Psoas muscle (tissue), 8 donors: ENCODE data around the gene PITHD1. TPM values are rescaled to one million over a fixed set of nuclear protein-coding genes. Genes with fewer than 3 reads are reported as not detected.

Experiments used
- ATAC-seq, 4 donors: fragments of 200-7000 bp; cut with Tn5 transposase; one replicate each; pipeline ENCODE4 v1.9.1; 2020; ENCODE audit warnings: moderate library complexity in 3 of 4, mild to moderate bottlenecking in 2 of 4
- DNase-seq, 2 donors: peaks; one replicate each; pipeline ENCODE4 v3.0.0-alpha.2; 2020
- H3K27ac ChIP-seq: fragments of 200-600 bp; one replicate; pipeline ENCODE4 v1.8.0; 2022
- H3K27me3 ChIP-seq, 3 donors: fragments of 200-600 bp in 1 of 3; one replicate each; pipeline versions ENCODE4 v1.6.1 to v1.8.0; 2013 to 2022; ENCODE audit warnings: low read length in 2 of 3, mild to moderate bottlenecking in 2 of 3, moderate library complexity in 1 of 3; ENCODE audit not compliant: insufficient read depth in 3 of 3
- H3K36me3 ChIP-seq, 2 donors: fragments of 200-600 bp in 1 of 2; one replicate each; pipeline versions ENCODE4 v1.6.1 to v1.8.0; 2013 to 2022; ENCODE audit warnings: low read depth in 1 of 2, mild to moderate bottlenecking in 1 of 2, moderate library complexity in 1 of 2; ENCODE audit not compliant: insufficient read depth in 1 of 2
- H3K4me1 ChIP-seq: fragments of 200-600 bp; one replicate; pipeline ENCODE4 v1.8.0; 2022
- H3K4me3 ChIP-seq: fragments of 200-600 bp; one replicate; pipeline ENCODE4 v1.8.0; 2022; ENCODE audit warnings: mild to moderate bottlenecking
- H3K9me3 ChIP-seq: fragments of 200-600 bp; one replicate; pipeline ENCODE4 v1.8.0; 2022
- WGBS, 3 donors: extraction: QIAGEN DNeasy Blood & Tissue Kit; methylation state at CpG; one replicate each; pipeline versions ENCODE4 v1.1.6 to v1.1.7; 2013; 5-methylcytosine and 5-hydroxymethylcytosine counted together
- intact Hi-C, 2 donors: fragments of 100-400 bp; cut with DNase I; formaldehyde crosslinking; loops; one replicate each; pipeline versions ENCODE4 v1.11.0 to v1.14.2; 2022
- polyA plus RNA-seq, 3 donors: library from polyadenylated mRNA; stranded (reverse); fragments of 200-250 nt; gene quantifications; one replicate each; pipeline ENCODE4 v1.2.3, GENCODE V29; 2013
- total RNA-seq, 4 donors: library from RNA; stranded (reverse); fragmentation: NEBNext Ultra II Directional in 2 of 4; extraction: Animal tissue kit (Norgen Biotek cat#: 25700) in 2 of 4; gene quantifications; one replicate each; pipeline versions ENCODE4 v1.2.1 to v1.2.4, GENCODE V29; 2021 to 2023
- TF ChIP-seq, protein P1 (sequence below): fragments of 200-600 bp; IDR thresholded peaks from one replicate; pipeline ENCODE4 v1.8.0; 2022; ENCODE audit warnings: antibody characterized with exemption
- donor health status: healthy with polysubstance abuse.
- donor health status: DM: no; HTN: no; CAD: no; lungs with moderate emphysema.
- donor health status: Bipolar disorder and iron deficiency.
- donor health status: healthy.
- donor health status: DM: yes; HTN: yes; CAD: no.
- donor health status: DM: no; HTN: no; CAD: no.
- donor health status: DM: no; HTN: no; CAD: no.
- donor health status: DM: yes; HTN: yes; CAD: no.

PITHD1 gene
- total and polyA plus RNA-seq, 7 donors = 45.2 to 162 (median 67.5) TPM

DNA sequence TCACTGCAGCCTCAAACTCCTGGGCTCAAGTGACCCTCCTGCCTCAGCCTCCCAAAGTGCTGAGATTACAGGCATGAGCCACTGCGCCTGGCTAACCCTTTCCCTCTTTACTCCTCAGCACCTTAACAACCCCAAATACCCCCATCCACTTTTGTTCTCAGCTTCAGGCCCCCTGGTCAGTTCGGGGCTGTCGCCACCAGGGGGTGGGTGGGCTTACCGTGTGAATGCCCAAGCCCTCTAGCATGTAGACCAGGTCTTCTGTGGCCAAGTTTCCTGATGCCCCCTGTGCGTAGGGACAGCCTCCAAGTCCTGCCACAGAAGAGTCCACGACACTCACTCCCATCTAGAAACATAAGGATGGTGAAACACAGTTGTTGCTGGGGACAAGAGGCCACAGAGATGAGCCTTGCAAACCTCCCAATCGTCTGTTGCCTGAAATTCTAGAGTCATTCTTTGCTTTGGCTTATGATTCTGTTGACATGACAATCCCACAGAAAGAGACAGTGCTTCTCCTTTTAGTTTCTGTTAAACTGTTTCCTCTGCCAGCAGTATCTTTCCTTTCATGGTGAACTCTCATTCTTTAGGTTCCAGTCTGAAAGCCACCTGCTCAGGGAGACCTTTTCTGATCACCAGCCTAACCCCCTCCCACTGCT lies 26.1 kb downstream of the PITHD1 start:
- Histone ChIP-seq H3K27ac (no peak overlapping the region), H3K36me3 (peaks cover 0 to 56% of the 10 kb centered on the region in 2 donors), H3K4me1 (peaks cover 7% of the 10 kb centered on the region), H3K27me3 (no peaks in the 10 kb centered on the region), H3K4me3 (no peak overlapping the region), H3K9me3 (no peaks in the 10 kb centered on the region)
- WGBS, 3 donors = 67 to 76% (median 69%) methylated on average over 7 of the region's 7 CpGs
- ATAC-seq (no peak), DNase-seq (no peak)
- TF ChIP-seq, protein P1, sequence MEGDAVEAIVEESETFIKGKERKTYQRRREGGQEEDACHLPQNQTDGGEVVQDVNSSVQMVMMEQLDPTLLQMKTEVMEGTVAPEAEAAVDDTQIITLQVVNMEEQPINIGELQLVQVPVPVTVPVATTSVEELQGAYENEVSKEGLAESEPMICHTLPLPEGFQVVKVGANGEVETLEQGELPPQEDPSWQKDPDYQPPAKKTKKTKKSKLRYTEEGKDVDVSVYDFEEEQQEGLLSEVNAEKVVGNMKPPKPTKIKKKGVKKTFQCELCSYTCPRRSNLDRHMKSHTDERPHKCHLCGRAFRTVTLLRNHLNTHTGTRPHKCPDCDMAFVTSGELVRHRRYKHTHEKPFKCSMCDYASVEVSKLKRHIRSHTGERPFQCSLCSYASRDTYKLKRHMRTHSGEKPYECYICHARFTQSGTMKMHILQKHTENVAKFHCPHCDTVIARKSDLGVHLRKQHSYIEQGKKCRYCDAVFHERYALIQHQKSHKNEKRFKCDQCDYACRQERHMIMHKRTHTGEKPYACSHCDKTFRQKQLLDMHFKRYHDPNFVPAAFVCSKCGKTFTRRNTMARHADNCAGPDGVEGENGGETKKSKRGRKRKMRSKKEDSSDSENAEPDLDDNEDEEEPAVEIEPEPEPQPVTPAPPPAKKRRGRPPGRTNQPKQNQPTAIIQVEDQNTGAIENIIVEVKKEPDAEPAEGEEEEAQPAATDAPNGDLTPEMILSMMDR = no peak
- intact Hi-C loops = loop anchor here in 1 of 2 donors (2.0 kb wide), 1 partner anchor 52 kb away; no protein-coding TSS in a partner anchor

DNA sequence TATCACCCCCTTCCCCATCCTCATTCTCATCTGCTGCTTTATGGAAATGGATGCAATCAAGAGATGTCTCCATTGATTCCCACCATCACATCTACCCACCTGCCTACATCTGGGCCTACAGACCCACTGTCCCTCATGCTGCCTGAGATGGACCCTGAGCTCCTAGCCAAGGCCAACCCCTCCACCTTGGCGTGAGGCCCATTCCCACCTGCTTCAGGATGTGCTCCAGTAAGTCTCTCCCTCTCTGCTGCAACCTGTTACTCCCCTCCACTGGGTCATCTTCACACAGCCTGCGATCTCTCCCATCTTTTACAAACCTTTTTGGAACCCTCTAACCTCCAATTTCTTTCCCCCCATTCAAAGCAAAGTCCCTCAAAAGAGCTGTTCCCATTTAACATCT lies 26.8 kb downstream of the PITHD1 start:
- DNase-seq (no peak), ATAC-seq (no peak)
- intact Hi-C loops = loop anchor here in 1 of 2 donors (2.0 kb wide), 1 partner anchor 52 kb away; no protein-coding TSS in a partner anchor
- Histone ChIP-seq H3K9me3 (no peaks in the 10 kb centered on the region), H3K27me3 (no peaks in the 10 kb centered on the region), H3K27ac (no peak overlapping the region), H3K4me3 (no peak overlapping the region), H3K36me3 (peaks cover 0 to 56% of the 10 kb centered on the region in 2 donors), H3K4me1 (no peaks in the 10 kb centered on the region)
- WGBS, 3 donors = 94 to 98% (median 98%) methylated on average over 2 of the region's 2 CpGs
- TF ChIP-seq, protein P1 = no peak

DNA sequence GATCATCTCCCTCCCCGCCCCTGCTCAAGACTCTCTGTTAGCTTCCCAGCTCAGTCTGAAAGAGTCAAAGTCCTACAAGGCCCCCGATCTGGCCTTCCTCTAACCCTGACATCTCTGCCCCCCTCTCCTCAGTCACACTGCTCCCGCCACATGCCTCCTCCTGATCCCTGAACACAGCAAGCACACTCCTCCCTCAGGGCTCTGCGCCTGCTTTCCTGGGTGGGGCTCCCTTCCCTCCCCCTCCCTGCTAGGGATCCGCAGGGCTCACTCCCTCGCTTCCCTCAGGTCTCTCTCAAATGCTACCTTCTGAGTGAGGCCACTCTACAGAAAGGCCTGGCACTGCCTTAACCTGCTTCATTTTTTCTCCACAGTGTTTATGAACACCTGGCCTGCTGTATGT lies 28.1 kb downstream of the PITHD1 start:
- intact Hi-C loops = no loop called here
- Histone ChIP-seq H3K4me3 (no peak overlapping the region), H3K27ac (no peak overlapping the region), H3K27me3 (no peaks in the 10 kb centered on the region), H3K9me3 (no peaks in the 10 kb centered on the region), H3K4me1 (no peaks in the 10 kb centered on the region), H3K36me3 (peaks cover 0 to 56% of the 10 kb centered on the region in 2 donors)
- DNase-seq = no peak
- no peak for ATAC-seq
- TF ChIP-seq, protein P1 = no peak
- WGBS, 3 donors = 79 to 88% (median 87%) methylated on average over 6 of the region's 6 CpGs

DNA sequence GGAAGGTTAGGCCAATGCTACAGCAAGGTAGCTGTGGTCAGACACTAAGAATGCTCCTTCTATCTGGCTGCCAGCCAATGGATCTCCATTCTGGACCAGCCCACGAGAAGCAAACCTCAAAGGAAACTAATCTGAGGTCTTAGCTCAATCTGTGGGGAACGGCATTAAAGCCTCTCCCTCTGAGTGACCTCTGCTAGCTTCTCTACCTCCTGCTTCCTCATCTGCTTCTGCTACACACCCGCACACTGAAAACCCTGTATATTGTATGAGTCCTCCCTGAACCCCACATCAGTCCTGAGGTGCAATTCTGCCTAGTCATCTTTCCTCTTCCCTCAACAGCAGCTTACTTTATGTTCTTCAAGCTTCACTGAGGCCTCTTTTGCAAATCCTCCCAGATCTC lies 29.2 kb downstream of the PITHD1 start:
- TF ChIP-seq, protein P1 = no peak
- Histone ChIP-seq H3K27me3 (no peaks in the 10 kb centered on the region), H3K27ac (no peak overlapping the region), H3K4me3 (no peak overlapping the region), H3K4me1 (no peaks in the 10 kb centered on the region), H3K36me3 (peaks cover 0 to 62% of the 10 kb centered on the region in 2 donors), H3K9me3 (no peaks in the 10 kb centered on the region)
- ATAC-seq (no peak), DNase-seq (no peak)
- 40 to 54% (median 41%) methylated on average over 3 of the region's 3 CpGs for WGBS, 3 donors
- intact Hi-C loops = no loop called here
